CD4-positive, alpha-beta T cell (primary cell): Measurements from ENCODE around the gene APP. TPM values are rescaled to one million over a fixed set of nuclear protein-coding genes. Genes with fewer than 3 reads are reported as not detected.

Experiments used
- ATAC-seq: fragments of 200-7000 bp; cut with Tn5 transposase; one replicate; pipeline ENCODE4 v1.10.0; 2022; ENCODE audit warnings: mild to moderate bottlenecking; ENCODE audit not compliant: poor library complexity
- CTCF ChIA-PET: fragments of 350-600 bp; sonication (Branson Sonifier 250); formaldehyde crosslinking; loops from one replicate; lab custom pipeline; 2021; ENCODE audit warnings: antibody characterized with exemption, inconsistent platforms; lab: Charles Lee
- POLR2A ChIA-PET: fragments of 350-600 bp; sonication (Branson Sonifier 250); formaldehyde crosslinking; loops from one replicate; lab custom pipeline; 2021; ENCODE audit warnings: antibody characterized with exemption, inconsistent platforms; lab: Charles Lee
- DNase-seq, 14 experiments: peaks; one replicate each; pipeline ENCODE4 v3.0.0-alpha.2; 2013 to 2020; ENCODE audit warnings: mixed read lengths in 2 of 14
- H3K27ac ChIP-seq, 2 donors: one replicate each; pipeline versions ENCODE4 v1.5.1 to v1.7.0; 2013; ENCODE audit warnings: low read length in 2 of 2, low read depth in 1 of 2, mild to moderate bottlenecking in 1 of 2
- H3K27me3 ChIP-seq, 2 experiments: 1 replicate in 1 of 2; 2 replicates in 1 of 2; pipeline versions ENCODE4 v1.6.1 to v1.7.0; 2013; ENCODE audit warnings: low read length in 2 of 2, control low read depth in 1 of 2, mild to moderate bottlenecking in 1 of 2, moderate library complexity in 1 of 2; ENCODE audit not compliant: insufficient read depth in 2 of 2, control insufficient read depth in 1 of 2
- H3K36me3 ChIP-seq: one replicate; pipeline ENCODE4 v1.6.1; 2013; ENCODE audit warnings: low read length, control low read depth; ENCODE audit not compliant: insufficient read depth
- H3K4me1 ChIP-seq: one replicate; pipeline ENCODE4 v1.6.1; 2013; ENCODE audit warnings: low read length, control low read depth; ENCODE audit not compliant: insufficient read depth
- H3K4me3 ChIP-seq: one replicate; pipeline ENCODE4 v1.5.1; 2013; ENCODE audit warnings: mild to moderate bottlenecking, low read length, moderate library complexity
- H3K9me3 ChIP-seq, 2 experiments: 1 replicate in 1 of 2; 2 replicates in 1 of 2; pipeline versions ENCODE4 v1.6.1 to v1.7.0; 2013; ENCODE audit warnings: low read length in 2 of 2, mild to moderate bottlenecking in 2 of 2, control low read depth in 1 of 2, moderate library complexity in 1 of 2; ENCODE audit not compliant: control insufficient read depth in 1 of 2, insufficient read depth in 1 of 2
- H3K27ac Mint-ChIP-seq: one replicate; pipeline ENCODE4 v1.8.0; 2020; ENCODE audit warnings: mixed read lengths
- H3K27me3 Mint-ChIP-seq: one replicate; pipeline ENCODE4 v1.8.0; 2021; ENCODE audit warnings: mixed read lengths
- H3K36me3 Mint-ChIP-seq: one replicate; pipeline ENCODE4 v1.8.0; 2021; ENCODE audit warnings: low read depth, mixed read lengths
- H3K4me1 Mint-ChIP-seq: one replicate; pipeline ENCODE4 v1.8.0; 2021; ENCODE audit warnings: low read depth, mixed read lengths
- H3K4me3 Mint-ChIP-seq: one replicate; pipeline ENCODE4 v1.8.0; 2020; ENCODE audit warnings: mild to moderate bottlenecking, mixed read lengths
- H3K9me3 Mint-ChIP-seq: one replicate; pipeline ENCODE4 v1.8.0; 2020; ENCODE audit warnings: mixed read lengths
- intact Hi-C, 2 experiments: fragments of 100-400 bp; cut with DNase I in 1 of 2; cut with micrococcal nuclease in 1 of 2; formaldehyde crosslinking; loops; one replicate each; pipeline versions ENCODE4 v1.15.1 to v1.9.0; 2023 to 2025; cut with DNase I, micrococcal nuclease
- total RNA-seq, 174 experiments: library from RNA in 2 of 174; stranded (reverse) in 2 of 174; gene quantifications; one replicate each; pipeline ENCODE4 v1.2.3 and lab custom pipeline; 2021 to 2026
- TF ChIP-seq, protein P1 (sequence below): fragments of 200-600 bp; IDR thresholded peaks from one replicate; pipeline ENCODE4 v1.8.0; 2022; ENCODE audit warnings: antibody characterized with exemption, mild to moderate bottlenecking

The APP gene
- total RNA-seq, 2 experiments from 2014 or later, result 43.6 to 44.4 TPM

- no peaks in the 10 kb centered on the region for H3K27me3 Mint-ChIP-seq
- Histone ChIP-seq H3K4me1 (no peaks in the 10 kb centered on the region), H3K36me3 (no peaks in the 10 kb centered on the region), H3K27ac (no peak overlapping the region), H3K27me3 (no peaks in the 10 kb centered on the region), H3K9me3 (no peaks in the 10 kb centered on the region), H3K4me3 (no peak overlapping the region)
- H3K4me1 Mint-ChIP-seq, result peaks cover 22% of the 10 kb centered on the region
- H3K4me3 Mint-ChIP-seq, result no peak overlapping the region
- H3K27ac Mint-ChIP-seq, result no peak overlapping the region
- no peaks in the 10 kb centered on the region for H3K9me3 Mint-ChIP-seq
- DNase-seq (no peak), ATAC-seq (no peak)
- H3K36me3 Mint-ChIP-seq, result no peaks in the 10 kb centered on the region
- intact Hi-C loops, result no loop called here
- TF ChIP-seq, protein P1, sequence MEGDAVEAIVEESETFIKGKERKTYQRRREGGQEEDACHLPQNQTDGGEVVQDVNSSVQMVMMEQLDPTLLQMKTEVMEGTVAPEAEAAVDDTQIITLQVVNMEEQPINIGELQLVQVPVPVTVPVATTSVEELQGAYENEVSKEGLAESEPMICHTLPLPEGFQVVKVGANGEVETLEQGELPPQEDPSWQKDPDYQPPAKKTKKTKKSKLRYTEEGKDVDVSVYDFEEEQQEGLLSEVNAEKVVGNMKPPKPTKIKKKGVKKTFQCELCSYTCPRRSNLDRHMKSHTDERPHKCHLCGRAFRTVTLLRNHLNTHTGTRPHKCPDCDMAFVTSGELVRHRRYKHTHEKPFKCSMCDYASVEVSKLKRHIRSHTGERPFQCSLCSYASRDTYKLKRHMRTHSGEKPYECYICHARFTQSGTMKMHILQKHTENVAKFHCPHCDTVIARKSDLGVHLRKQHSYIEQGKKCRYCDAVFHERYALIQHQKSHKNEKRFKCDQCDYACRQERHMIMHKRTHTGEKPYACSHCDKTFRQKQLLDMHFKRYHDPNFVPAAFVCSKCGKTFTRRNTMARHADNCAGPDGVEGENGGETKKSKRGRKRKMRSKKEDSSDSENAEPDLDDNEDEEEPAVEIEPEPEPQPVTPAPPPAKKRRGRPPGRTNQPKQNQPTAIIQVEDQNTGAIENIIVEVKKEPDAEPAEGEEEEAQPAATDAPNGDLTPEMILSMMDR, result no peak
- ChIA-PET POLR2A (no interaction called here), CTCF (no interaction called here)
Observed at GRCh38 chr21:26127918-26128317, 42.7 kb downstream of the APP start.

DNA sequence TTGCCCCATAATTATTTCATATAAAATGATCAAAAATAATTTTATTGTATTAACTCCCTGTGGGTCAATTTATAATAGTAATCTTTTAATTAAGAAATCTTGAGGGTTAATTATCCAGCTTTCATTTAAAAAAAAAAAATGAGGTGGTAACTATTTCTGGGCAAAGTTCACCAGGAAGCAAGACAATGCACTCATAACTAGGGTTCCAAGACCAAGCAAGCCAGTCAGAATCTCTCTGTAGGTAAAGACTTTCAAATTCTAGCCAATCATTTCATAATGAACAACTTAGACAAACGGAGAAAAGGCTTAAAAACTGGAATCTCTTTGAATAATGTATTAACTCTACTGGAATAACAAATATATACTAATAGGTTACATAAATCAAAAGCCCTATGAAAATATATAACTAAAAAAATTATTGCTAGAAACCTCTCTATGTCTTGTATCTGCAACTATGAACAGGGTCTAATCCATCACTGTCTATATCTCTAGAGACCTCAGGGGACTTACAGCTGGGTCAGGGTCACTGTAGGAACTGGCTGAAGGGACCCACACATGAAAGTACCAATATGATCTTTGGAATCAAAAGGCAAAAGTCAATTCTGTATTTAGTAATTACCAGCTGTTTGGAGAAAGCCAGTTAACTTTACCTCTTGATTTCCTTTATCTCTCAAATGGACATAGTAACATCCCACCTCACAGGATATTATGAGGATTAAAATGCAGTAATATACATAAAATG lies 43.3 kb downstream of the APP start:
- no peak overlapping the region for H3K27ac ChIP-seq
- Mint-ChIP-seq H3K4me1 (peaks cover 17% of the 10 kb centered on the region), H3K27me3 (no peaks in the 10 kb centered on the region), H3K36me3 (no peaks in the 10 kb centered on the region), H3K27ac (no peak overlapping the region), H3K4me3 (no peak overlapping the region), H3K9me3 (no peaks in the 10 kb centered on the region)
- POLR2A ChIA-PET, result no interaction called here
- H3K36me3 ChIP-seq, result no peaks in the 10 kb centered on the region
- no peak for ATAC-seq
- intact Hi-C loops, result no loop called here
- DNase-seq, result no peak
- H3K4me1 ChIP-seq, result no peaks in the 10 kb centered on the region
- H3K9me3 ChIP-seq, result no peaks in the 10 kb centered on the region
- no peak overlapping the region for H3K4me3 ChIP-seq
- TF ChIP-seq, protein P1, result no peak
- CTCF ChIA-PET, result no interaction called here
- no peaks in the 10 kb centered on the region for H3K27me3 ChIP-seq

GRCh38 chr21:26126168-26126553 lies 44.4 kb downstream of the APP start:
- H3K4me3 ChIP-seq, result no peak overlapping the region
- H3K4me1 ChIP-seq, result no peaks in the 10 kb centered on the region
- Mint-ChIP-seq H3K27me3 (no peaks in the 10 kb centered on the region), H3K4me1 (peaks cover 16% of the 10 kb centered on the region), H3K4me3 (no peak overlapping the region), H3K36me3 (no peaks in the 10 kb centered on the region), H3K27ac (no peak overlapping the region), H3K9me3 (no peaks in the 10 kb centered on the region)
- H3K36me3 ChIP-seq, result no peaks in the 10 kb centered on the region
- no peak overlapping the region for H3K27ac ChIP-seq
- TF ChIP-seq, protein P1, result no peak
- ChIA-PET POLR2A (no interaction called here), CTCF (interaction anchor here (0.5 to 0.9 kb wide), 2 partner anchors 45 to 298 kb away, joined by 3 read pairs; partner anchors contain the start of gene APP)
- no peak for ATAC-seq
- intact Hi-C loops, result no loop called here
- no peaks in the 10 kb centered on the region for H3K27me3 ChIP-seq
- DNase-seq, result no peak
- H3K9me3 ChIP-seq, result no peaks in the 10 kb centered on the region
